HepG2 (cell line): ENCODE measurements around the gene PTPRD. TPM values are rescaled to one million over a fixed set of nuclear protein-coding genes. Genes with fewer than 3 reads are reported as not detected.

ENCODE experiments used
- BATF2 ChIP-seq: sonication (generic); formaldehyde crosslinking; IDR thresholded peaks from 2 replicates; pipeline ENCODE4 v1.8.0; 2022; ENCODE audit warnings: mild to moderate bottlenecking, missing genetic modification reagents, moderate library complexity
- HES4 ChIP-seq: sonication (generic); formaldehyde crosslinking; IDR thresholded peaks from 2 replicates; pipeline ENCODE4 v1.9.0; 2021; ENCODE audit warnings: mild to moderate bottlenecking, missing genetic modification reagents, borderline replicate concordance
- MAZ ChIP-seq, 2 experiments: sonication (generic) in 1 of 2; formaldehyde crosslinking in 1 of 2; IDR thresholded peaks; 2 replicates each; pipeline versions ENCODE4 v1.5.0 to v1.6.1; 2012 to 2020; ENCODE audit warnings: low read depth in 2 of 2, mild to moderate bottlenecking in 2 of 2, borderline replicate concordance in 1 of 2, improper control_type of control experiment in 1 of 2, low read length in 1 of 2, missing genetic modification reagents in 1 of 2, moderate library complexity in 1 of 2
- MXI1 ChIP-seq: IDR thresholded peaks from 3 replicates; pipeline ENCODE4 v1.6.1; 2012; ENCODE audit warnings: low read depth, low read length, inconsistent platforms, borderline replicate concordance
- NBN ChIP-seq: fragments of 450-650 bp; conservative IDR thresholded peaks from 2 replicates; pipeline ENCODE4 v1.6.1; 2017
- PATZ1 ChIP-seq: sonication (generic); formaldehyde crosslinking; IDR thresholded peaks from 2 replicates; pipeline ENCODE4 v1.4.0; 2020; ENCODE audit warnings: missing genetic modification reagents
- PAX8 ChIP-seq: sonication (generic); formaldehyde crosslinking; IDR thresholded peaks from 2 replicates; pipeline ENCODE4 v1.8.0; 2022; ENCODE audit warnings: mild to moderate bottlenecking, missing genetic modification reagents, borderline replicate concordance
- SRY ChIP-seq: sonication (generic); formaldehyde crosslinking; IDR thresholded peaks from 2 replicates; pipeline ENCODE4 v1.8.0; 2022; ENCODE audit warnings: mild to moderate bottlenecking, missing genetic modification reagents
- ZNF513 ChIP-seq: sonication (generic); formaldehyde crosslinking; conservative IDR thresholded peaks from 2 replicates; pipeline ENCODE4 v1.5.0; 2020; ENCODE audit warnings: missing genetic modification reagents
- ZNF619 ChIP-seq: sonication (generic); formaldehyde crosslinking; IDR thresholded peaks from 2 replicates; pipeline ENCODE4 v1.4.0; 2020; ENCODE audit warnings: mild to moderate bottlenecking, missing genetic modification reagents
- ZNF747 ChIP-seq: sonication (generic); formaldehyde crosslinking; IDR thresholded peaks from 2 replicates; pipeline ENCODE4 v1.8.1; 2023; ENCODE audit warnings: missing genetic modification reagents, mild to moderate bottlenecking, borderline replicate concordance
- ZNF850 ChIP-seq: sonication (generic); formaldehyde crosslinking; conservative IDR thresholded peaks from 2 replicates; pipeline ENCODE4 v1.9.0; 2021; ENCODE audit warnings: mild to moderate bottlenecking, missing genetic modification reagents
- polyA plus RNA-seq, 8 experiments: library from polyadenylated mRNA; depleted of rRNA in 3 of 8; stranded (reverse) in 7 of 8; unstranded in 1 of 8; fragments of >200 nt; fragmentation: Illumina TruSeq in 4 of 8; extraction: Trizol in 4 of 8; gene quantifications; 2 replicates each; pipeline versions ENCODE4 v1.2.1 to v1.2.3, GENCODE V29; 2011 to 2016; ENCODE audit warnings: low read depth in 4 of 8, missing spikeins in 1 of 8, mixed read lengths in 1 of 8; ENCODE audit not compliant: insufficient read depth in 1 of 8
- total RNA-seq, 5 experiments: library from RNA; depleted of rRNA; stranded (reverse); fragments of >200 nt; fragmentation: Illumina TruSeq; extraction: Trizol; gene quantifications; 2 replicates each; pipeline ENCODE4 v1.2.3, GENCODE V29; 2016; ENCODE audit warnings: low read depth in 1 of 5

The PTPRD gene
- total and polyA plus RNA-seq, 2 of the 13 experiments (the other 11 are each of a cell fraction or from before 2014, with no cell fraction given), result 0.05 TPM; not detected in 1

- no peak for TF ChIP-seq SRY (CRISPR knock-in tag)
- no peak for TF ChIP-seq HES4 (CRISPR knock-in tag)
- TF ChIP-seq BATF2 (CRISPR knock-in tag), result no peak
- TF ChIP-seq ZNF850 (CRISPR knock-in tag), result no peak
- TF ChIP-seq MAZ (IDR thresholded peaks at IDR 0.05; ENCODE audit: borderline replicate concordance, low read depth, low read length), result no peak
- no peak for TF ChIP-seq MAZ (CRISPR knock-in tag; IDR thresholded peaks at IDR 0.05; ENCODE audit: low read depth)
- TF ChIP-seq PAX8 (CRISPR knock-in tag), result no peak
- TF ChIP-seq ZNF747, result no peak
- no peak for TF ChIP-seq ZNF619
- TF ChIP-seq MXI1, result no peak
- TF ChIP-seq ZNF513 (CRISPR knock-in tag), result no peak
- TF ChIP-seq PATZ1 (CRISPR knock-in tag), result no peak
- no peak for TF ChIP-seq NBN
Observed at GRCh38 chr9:8533681-8534080, 2079.1 kb downstream of the PTPRD start (continued).
